Endothelial cell of umbilical vein (primary cell): ENCODE measurements around the gene LIPK. TPM values are rescaled to one million over a fixed set of nuclear protein-coding genes. Genes with fewer than 3 reads are reported as not detected.

ENCODE experiments used
- BruUV-seq: library from RNA; stranded (reverse); fragments of 400-500 nt; replicated peaks from 2 replicates; lab custom pipeline; 2021; lab: Mats Ljungman, UMichigan
- CTCF ChIA-PET: fragments of 300-600, 350-600 bp; sonication (Branson Sonifier 250); formaldehyde crosslinking; loops from one replicate; lab custom pipeline; 2021; ENCODE audit warnings: antibody characterized with exemption, inconsistent platforms; lab: Charles Lee
- POLR2A ChIA-PET: fragments of 300-600, 350-600 bp; sonication (Branson Sonifier 250); formaldehyde crosslinking; loops from one replicate; lab custom pipeline; 2021; ENCODE audit warnings: antibody characterized with exemption, inconsistent platforms; lab: Charles Lee
- DNase-seq: peaks from one replicate; pipeline ENCODE4 v3.0.0-alpha.2; 2011; ENCODE audit warnings: low read depth, low spot score
- FAIRE-seq: peaks from 2 replicates; lab custom pipeline; 2011; peaks lifted over from hg19 to GRCh38; lab: Jason Lieb, UNC
- H2AFZ ChIP-seq: 2 replicates; pipeline ENCODE4 v1.6.0; 2012; ENCODE audit warnings: low read depth, low read length, control low read depth, inconsistent platforms
- H3K27ac ChIP-seq: 2 replicates; pipeline ENCODE4 v1.5.1; 2011; ENCODE audit warnings: low read depth, mild to moderate bottlenecking, control low read depth, low read length, moderate library complexity; ENCODE audit not compliant: insufficient read depth
- H3K27me3 ChIP-seq, 2 experiments: 2 replicates each; pipeline versions ENCODE4 v1.6.0 to v1.6.1; 2011; ENCODE audit warnings: low read length in 2 of 2, mixed read lengths in 1 of 2; ENCODE audit not compliant: control insufficient read depth in 2 of 2, insufficient read depth in 2 of 2
- H3K36me3 ChIP-seq, 2 experiments: 2 replicates in 1 of 2; 3 replicates in 1 of 2; pipeline ENCODE4 v1.5.1; 2011; ENCODE audit warnings: low read length in 2 of 2, mild to moderate bottlenecking in 1 of 2, moderate library complexity in 1 of 2; ENCODE audit not compliant: control insufficient read depth in 2 of 2, insufficient read depth in 2 of 2; ENCODE audit errors: extremely low read depth in 1 of 2
- H3K4me1 ChIP-seq: 3 replicates; pipeline ENCODE4 v1.5.1; 2011; ENCODE audit warnings: mild to moderate bottlenecking, low read length; ENCODE audit not compliant: control insufficient read depth, insufficient read depth; ENCODE audit errors: extremely low read depth
- H3K4me2 ChIP-seq: 2 replicates; pipeline ENCODE4 v1.6.1; 2011; ENCODE audit warnings: low read length, control low read depth, mixed read lengths; ENCODE audit not compliant: insufficient read depth
- H3K4me3 ChIP-seq, 3 experiments: fragments of 200-600 bp in 1 of 3; sonication (generic), shearing (Covaris generic) in 1 of 3; replicated peaks in 1 of 3; 2 replicates each; pipeline ENCODE4 v1.5.1; 2011 to 2016; ENCODE audit warnings: control low read depth in 3 of 3, low read length in 3 of 3, mild to moderate bottlenecking in 2 of 3, inconsistent platforms in 1 of 3, low read depth in 1 of 3, moderate library complexity in 1 of 3; ENCODE audit not compliant: insufficient read depth in 1 of 3
- H3K79me2 ChIP-seq: 2 replicates; pipeline ENCODE4 v1.6.0; 2012; ENCODE audit warnings: low read length, inconsistent platforms; ENCODE audit not compliant: control insufficient read depth, insufficient read depth
- H3K9ac ChIP-seq: replicated peaks from 2 replicates; pipeline ENCODE3; 2011; ENCODE audit warnings: low read length, control low read depth; ENCODE audit not compliant: insufficient read depth; ENCODE audit errors: extremely low read depth
- H3K9me1 ChIP-seq: replicated peaks from 3 replicates; pipeline ENCODE4 v1.6.0; 2011; ENCODE audit warnings: mild to moderate bottlenecking, low read length; ENCODE audit not compliant: control insufficient read depth, insufficient read depth; ENCODE audit errors: extremely low read depth
- H3K9me3 ChIP-seq: replicated peaks from 2 replicates; pipeline ENCODE4 v1.5.1; 2012; ENCODE audit warnings: low read length, inconsistent platforms; ENCODE audit not compliant: control insufficient read depth, insufficient read depth
- H4K20me1 ChIP-seq: replicated peaks from 2 replicates; pipeline ENCODE3; 2011; ENCODE audit warnings: mild to moderate bottlenecking, low read length; ENCODE audit not compliant: control insufficient read depth, insufficient read depth; ENCODE audit errors: extremely low read depth
- CTCF ChIP-seq, 2 donors: IDR thresholded peaks; 1 replicate in 1 of 2; 2 replicates in 1 of 2; pipeline ENCODE4 v1.5.1; 2011; ENCODE audit warnings: low read length in 2 of 2, mild to moderate bottlenecking in 2 of 2, moderate library complexity in 2 of 2, control low read depth in 1 of 2, inconsistent platforms in 1 of 2, low read depth in 1 of 2; ENCODE audit not compliant: insufficient read depth in 1 of 2; ENCODE audit errors: extremely low read depth in 1 of 2
- EZH2 ChIP-seq: IDR thresholded peaks from 2 replicates; pipeline ENCODE4 v1.6.1; 2012; ENCODE audit warnings: borderline replicate concordance, low read depth, mild to moderate bottlenecking, moderate library complexity, low read length, inconsistent platforms; ENCODE audit not compliant: severe bottlenecking
- FOS ChIP-seq: IDR thresholded peaks from 2 replicates; pipeline ENCODE4 v1.6.1; 2011; ENCODE audit warnings: mild to moderate bottlenecking, low read length, moderate library complexity, borderline replicate concordance; ENCODE audit not compliant: insufficient read depth
- GATA2 ChIP-seq: IDR thresholded peaks from 2 replicates; pipeline ENCODE4 v1.7.0; 2011; ENCODE audit warnings: low read depth, mild to moderate bottlenecking, moderate library complexity, mixed read lengths, low read length; ENCODE audit not compliant: insufficient read length, insufficient read depth
- MAX ChIP-seq: IDR thresholded peaks from 2 replicates; pipeline ENCODE4 v1.6.1; 2011; ENCODE audit not compliant: insufficient read depth, insufficient read length
- MYC ChIP-seq: IDR thresholded peaks from one replicate; pipeline ENCODE4 v1.6.1; 2011; ENCODE audit warnings: mild to moderate bottlenecking, low read depth, low read length
- POLR2AphosphoS5 ChIP-seq: IDR thresholded peaks from 2 replicates; pipeline ENCODE4 v1.6.1; 2012; ENCODE audit warnings: low read depth, mild to moderate bottlenecking, control low read depth, low read length, moderate library complexity; ENCODE audit not compliant: insufficient read depth
- dilution Hi-C: fragments of 300-500 bp; cut with MboI; formaldehyde crosslinking; loops from one replicate; pipeline ENCODE4 v1.15.0; 2019; ENCODE audit warnings: low sequenced_read_pairs; ENCODE audit not compliant: extremely low pct_ligation_motif_present
- intact Hi-C: fragments of 100-400 bp; cut with micrococcal nuclease; formaldehyde crosslinking; loops from one replicate; pipeline ENCODE4 v1.10.0; 2022
- polyA plus RNA-seq, 4 experiments: library from polyadenylated mRNA; depleted of rRNA in 3 of 4; stranded (reverse) in 3 of 4; unstranded in 1 of 4; fragments of >200 nt; gene quantifications; 2 replicates each; pipeline versions ENCODE4 v1.2.1 to v1.2.3, GENCODE V29; 2011 to 2012; ENCODE audit warnings: missing spikeins in 1 of 4
- total RNA-seq: library from RNA; stranded (reverse); gene quantifications from 2 replicates; pipeline ENCODE4 v1.2.3, GENCODE V29; 2021

Gene LIPK
- total and polyA plus RNA-seq, 2 donors (not counting 3 experiments of a cell fraction or from before 2014, with no cell fraction given) = not detected

- Histone ChIP-seq H3K4me1 (peaks cover 8% of the 10 kb centered on the region), H3K36me3 (no peaks in the 10 kb centered on the region), H3K4me3 (no peak overlapping the region), H3K4me2 (no peak overlapping the region), H2AFZ (no peak overlapping the region), H3K27ac (no peak overlapping the region), H3K27me3 (no peaks in the 10 kb centered on the region), H3K9me1 (no peaks in the 10 kb centered on the region), H3K79me2 (no peaks in the 10 kb centered on the region), H4K20me1 (no peaks in the 10 kb centered on the region), H3K9me3 (no peaks in the 10 kb centered on the region), H3K9ac (no peak overlapping the region)
- BruUV-seq = no TSS peak
- POLR2A ChIA-PET = no interaction called here
- DNase-seq (no peak), FAIRE-seq (no peak)
- intact Hi-C loops (no loop called here), dilution Hi-C loops (no loop called here)
- CTCF ChIA-PET = interaction anchor here (1.3 kb wide), 2 partner anchors 77 to 95 kb away, joined by 4 to 5 read pairs; partner anchors contain the start of gene RNLS
- TF ChIP-seq POLR2AphosphoS5 (no peak), MYC (no peak), MAX (no peak)
Measured at GRCh38 chr10:88659725-88660597, 46.1 kb upstream of the LIPK start.

GRCh38 chr10:88660598-88660884 lies 45.5 kb upstream of the LIPK start:
- H3K27me3 ChIP-seq = no peaks in the 10 kb centered on the region
- no peak overlapping the region for H3K4me3 ChIP-seq
- no peak overlapping the region for H3K4me2 ChIP-seq
- no peaks in the 10 kb centered on the region for H3K36me3 ChIP-seq
- H3K9me3 ChIP-seq = no peaks in the 10 kb centered on the region
- peaks cover 8% of the 10 kb centered on the region for H3K4me1 ChIP-seq
- no peaks in the 10 kb centered on the region for H3K79me2 ChIP-seq
- no peak overlapping the region for H3K9ac ChIP-seq
- ChIA-PET CTCF (interaction anchor here (1.3 to 1.5 kb wide), 3 partner anchors 77 to 225 kb away, joined by 3 to 5 read pairs (median 4); partner anchors contain the start of gene RNLS), POLR2A (no interaction called here)
- no peak for FAIRE-seq
- no TSS peak for BruUV-seq
- H3K9me1 ChIP-seq = no peaks in the 10 kb centered on the region
- no peaks in the 10 kb centered on the region for H4K20me1 ChIP-seq
- H3K27ac ChIP-seq = no peak overlapping the region
- dilution Hi-C loops = no loop called here
- DNase-seq = peak; percentile 31
- intact Hi-C loops = no loop called here
- peak overlapping the region; percentile 35 for H2AFZ ChIP-seq
- no peak for TF ChIP-seq MAX
- TF ChIP-seq MYC = no peak
- TF ChIP-seq FOS = peak; percentile 38
- TF ChIP-seq CTCF (IDR thresholded peaks at IDR 0.05; ENCODE audit: extremely low read depth in 1 of 2, insufficient read depth in 1 of 2, low read depth in 1 of 2, low read length in 2 of 2) = no peak
- TF ChIP-seq POLR2AphosphoS5 = no peak
- TF ChIP-seq EZH2 = no peak
- no peak for TF ChIP-seq GATA2
